SK-N-SH (cell line): ENCODE data around the gene DOK7. TPM values are rescaled to one million over a fixed set of nuclear protein-coding genes. Genes with fewer than 3 reads are reported as not detected.

Source experiments
- CTCF ChIA-PET: fragments of 300-600, 350-600 bp; formaldehyde crosslinking; extraction: SDS; loops from one replicate; lab custom pipeline; 2021; lab: Yijun Ruan, JAX
- POLR2A ChIA-PET: fragments of 350-600 bp; sonication (Branson Sonifier 250); formaldehyde crosslinking; extraction: SDS; loops from one replicate; lab custom pipeline; 2020; ENCODE audit warnings: antibody characterized with exemption, inconsistent platforms; lab: Yijun Ruan, JAX
- DNase-seq: peaks from one replicate; pipeline ENCODE4 v3.0.0; 2012
- H2AFZ ChIP-seq: fragments of 200-600 bp; sonication (generic); 2 replicates; pipeline ENCODE4 v1.8.1; 2016; ENCODE audit warnings: antibody characterized with exemption, mild to moderate bottlenecking, low read depth
- H3F3A ChIP-seq: fragments of 200-600 bp; sonication (generic); replicated peaks from 2 replicates; pipeline ENCODE3; 2016; ENCODE audit warnings: antibody characterized with exemption, mild to moderate bottlenecking; ENCODE audit not compliant: insufficient read depth
- H3K27ac ChIP-seq, 2 experiments: fragments of 200-500 bp in 1 of 2; fragments of 200-600 bp in 1 of 2; sonication (Bioruptor generic) in 1 of 2; sonication (generic), shearing (Covaris generic) in 1 of 2; 2 replicates each; pipeline versions ENCODE4 v1.5.1 to v1.6.1; 2014 to 2016; ENCODE audit warnings: low read depth in 2 of 2, inconsistent platforms in 1 of 2, low read length in 1 of 2, mild to moderate bottlenecking in 1 of 2, mixed read lengths in 1 of 2
- H3K27me3 ChIP-seq: fragments of 200-600 bp; sonication (generic), shearing (Covaris generic); 2 replicates; pipeline ENCODE4 v1.6.1; 2016; ENCODE audit warnings: mixed run types; ENCODE audit not compliant: insufficient read depth
- H3K36me3 ChIP-seq, 2 experiments: fragments of 200-500 bp in 1 of 2; fragments of 200-600 bp in 1 of 2; sonication (Bioruptor generic) in 1 of 2; sonication (generic) in 1 of 2; replicated peaks in 1 of 2; 2 replicates each; pipeline versions ENCODE3 to v1.5.1; 2014 to 2016; ENCODE audit warnings: low read length in 1 of 2, mild to moderate bottlenecking in 1 of 2; ENCODE audit not compliant: insufficient read depth in 2 of 2, control insufficient read depth in 1 of 2
- H3K4me1 ChIP-seq, 2 experiments: fragments of 200-500 bp in 1 of 2; fragments of 200-600 bp in 1 of 2; sonication (Bioruptor generic) in 1 of 2; sonication (generic), shearing (Covaris generic) in 1 of 2; 2 replicates each; pipeline versions ENCODE4 v1.5.1 to v1.6.1; 2014 to 2016; ENCODE audit warnings: low read depth in 1 of 2, low read length in 1 of 2, mixed run types in 1 of 2; ENCODE audit not compliant: insufficient read depth in 2 of 2, control insufficient read depth in 1 of 2
- H3K4me2 ChIP-seq: fragments of 200-600 bp; sonication (generic), shearing (Covaris generic); 2 replicates; pipeline ENCODE4 v1.6.1; 2017; ENCODE audit warnings: mixed run types
- H3K4me3 ChIP-seq, 2 experiments: fragments of 200-500 bp in 1 of 2; fragments of 200-600 bp in 1 of 2; sonication (Bioruptor generic) in 1 of 2; sonication (generic), shearing (Covaris generic) in 1 of 2; 2 replicates each; pipeline versions ENCODE4 v1.5.1 to v1.8.1; 2014 to 2016; ENCODE audit warnings: low read depth in 2 of 2, inconsistent platforms in 1 of 2, low read length in 1 of 2, mild to moderate bottlenecking in 1 of 2, mixed read lengths in 1 of 2, moderate library complexity in 1 of 2
- H3K79me2 ChIP-seq: fragments of 200-600 bp; sonication (generic); 2 replicates; pipeline ENCODE4 v1.8.1; 2017; ENCODE audit warnings: mild to moderate bottlenecking; ENCODE audit not compliant: insufficient read depth
- H3K9ac ChIP-seq: fragments of 200-600 bp; sonication (generic); 2 replicates; pipeline ENCODE4 v1.6.1; 2017; ENCODE audit warnings: mixed run types
- H3K9me2 ChIP-seq: fragments of 200-600 bp; sonication (generic); 2 replicates; pipeline ENCODE4 v1.6.1; 2017; ENCODE audit warnings: mixed run types
- H3K9me3 ChIP-seq: fragments of 200-600 bp; sonication (generic); 2 replicates; pipeline ENCODE4 v1.6.1; 2017; ENCODE audit warnings: mixed run types, mild to moderate bottlenecking, moderate library complexity
- H4K20me1 ChIP-seq: fragments of 200-600 bp; sonication (generic); 2 replicates; pipeline ENCODE4 v1.6.1; 2017; ENCODE audit warnings: mild to moderate bottlenecking, mixed run types; ENCODE audit not compliant: insufficient read depth
- EZH2phosphoT487 ChIP-seq: fragments of 200-600 bp; sonication (generic); IDR thresholded peaks from 2 replicates; pipeline ENCODE4 v1.6.1; 2017; ENCODE audit warnings: low read depth, mixed run types, mild to moderate bottlenecking, antibody characterized with exemption, moderate library complexity, borderline replicate concordance
- FOSL2 ChIP-seq: IDR thresholded peaks from 2 replicates; pipeline ENCODE4 v1.4.0; 2012; ENCODE audit warnings: low read depth, mild to moderate bottlenecking, moderate library complexity, borderline replicate concordance
- FOXJ3 ChIP-seq: sonication (generic); formaldehyde crosslinking; IDR thresholded peaks from 2 replicates; pipeline ENCODE4 v1.5.1; 2020; ENCODE audit warnings: mild to moderate bottlenecking, missing genetic modification reagents
- FOXM1 ChIP-seq: IDR thresholded peaks from 2 replicates; pipeline ENCODE4 v1.4.0; 2012; ENCODE audit warnings: low read depth, mild to moderate bottlenecking
- GABPA ChIP-seq: IDR thresholded peaks from 2 replicates; pipeline ENCODE4 v1.4.0; 2012; ENCODE audit warnings: low read depth, mild to moderate bottlenecking
- MEF2A ChIP-seq: IDR thresholded peaks from 2 replicates; pipeline ENCODE4 v1.4.0; 2012; ENCODE audit warnings: low read depth, borderline replicate concordance
- NRF1 ChIP-seq: IDR thresholded peaks from 2 replicates; pipeline ENCODE4 v1.6.1; 2012; ENCODE audit warnings: low read depth, mild to moderate bottlenecking, low read length
- POLR2AphosphoS5 ChIP-seq: IDR thresholded peaks from 2 replicates; pipeline ENCODE4 v1.6.1; 2012; ENCODE audit warnings: low read depth, low read length
- RAD21 ChIP-seq: IDR thresholded peaks from 2 replicates; pipeline ENCODE4 v1.6.1; 2012; ENCODE audit warnings: mild to moderate bottlenecking, low read length
- RCOR1 ChIP-seq: fragments of 150-350 bp; IDR thresholded peaks from 2 replicates; pipeline ENCODE4 v1.6.1; 2017; ENCODE audit warnings: antibody characterized with exemption, low read length
- SIN3A ChIP-seq: IDR thresholded peaks from 2 replicates; pipeline ENCODE4 v1.6.1; 2012; ENCODE audit warnings: low read depth, mild to moderate bottlenecking, low read length, moderate library complexity, borderline replicate concordance
- TAF1 ChIP-seq: IDR thresholded peaks from 2 replicates; pipeline ENCODE4 v1.6.1; 2012; ENCODE audit warnings: low read depth, mild to moderate bottlenecking, low read length, moderate library complexity, borderline replicate concordance
- TEAD4 ChIP-seq: IDR thresholded peaks from 2 replicates; pipeline ENCODE4 v1.4.0; 2012; ENCODE audit warnings: mild to moderate bottlenecking, borderline replicate concordance; ENCODE audit not compliant: insufficient read depth
- YY1 ChIP-seq: IDR thresholded peaks from 2 replicates; pipeline ENCODE4 v1.4.0; 2012; ENCODE audit warnings: low read depth, mild to moderate bottlenecking
- WGBS: methylation state at CpG from one replicate; pipeline ENCODE4 v1.1.6; 2017; ENCODE audit warnings: low lambda C conversion rate; 5-methylcytosine and 5-hydroxymethylcytosine counted together
- polyA plus RNA-seq, 3 experiments: library from polyadenylated mRNA; depleted of rRNA; stranded (reverse); fragments of >200 nt; gene quantifications; 2 replicates each; pipeline ENCODE4 v1.2.3, GENCODE V29; 2012
- TF ChIP-seq, protein P1 (sequence below): IDR thresholded peaks from 2 replicates; pipeline ENCODE4 v1.4.0; 2012; ENCODE audit warnings: low read depth, borderline replicate concordance
- TF ChIP-seq, protein P2 (sequence below): IDR thresholded peaks from 2 replicates; pipeline ENCODE4 v1.4.0; 2012; ENCODE audit warnings: low read depth, borderline replicate concordance
- TF ChIP-seq, protein P3 (sequence below): IDR thresholded peaks from 2 replicates; pipeline ENCODE4 v1.4.0; 2012; ENCODE audit warnings: low read depth
- TF ChIP-seq, protein P4 (sequence below): IDR thresholded peaks from 2 replicates; pipeline ENCODE4 v1.6.1; 2012; ENCODE audit warnings: mild to moderate bottlenecking, low read depth, low read length, moderate library complexity

Gene DOK7
- polyA plus RNA-seq, 1 of the 3 experiments (the other 2 are of a cell fraction): not detected

DNA sequence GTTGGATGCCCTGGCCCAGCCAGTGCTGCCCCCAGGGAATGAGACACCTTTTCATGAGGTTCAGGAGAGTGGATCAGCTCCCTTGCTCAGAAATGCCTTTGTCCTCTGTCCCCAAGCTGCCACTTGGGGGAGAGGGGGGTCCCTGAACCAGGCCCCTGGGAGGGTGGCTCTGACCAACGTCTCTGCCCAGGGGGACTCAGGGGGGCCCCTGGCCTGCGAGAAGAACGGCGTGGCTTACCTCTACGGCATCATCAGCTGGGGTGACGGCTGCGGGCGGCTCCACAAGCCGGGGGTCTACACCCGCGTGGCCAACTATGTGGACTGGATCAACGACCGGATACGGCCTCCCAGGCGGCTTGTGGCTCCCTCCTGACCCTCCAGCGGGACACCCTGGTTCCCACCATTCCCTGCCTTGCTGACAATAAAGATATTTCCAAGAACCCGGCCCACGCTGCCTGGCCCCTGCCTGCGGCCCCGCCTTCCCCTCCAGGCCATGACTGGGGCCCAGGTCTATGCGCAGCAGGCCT is 14.0 kb upstream of the DOK7 start:
- DNase-seq: no peak
- POLR2A ChIA-PET: interaction anchor here (0.7 kb wide), 1 partner anchor 868 kb away, joined by 3 read pairs; no protein-coding TSS in a partner anchor
- H3K27ac ChIP-seq: no peak overlapping the region
- peaks cover 6% of the 10 kb centered on the region for H3F3A ChIP-seq
- no peaks in the 10 kb centered on the region for H3K4me1 ChIP-seq
- H2AFZ ChIP-seq: no peak overlapping the region
- no peaks in the 10 kb centered on the region for H3K9me2 ChIP-seq
- H3K36me3 ChIP-seq: no peaks in the 10 kb centered on the region
- 91% methylated on average over 19 of the region's 21 CpGs for WGBS
- no peaks in the 10 kb centered on the region for H3K9me3 ChIP-seq
- no peak overlapping the region for H3K9ac ChIP-seq
- H3K27me3 ChIP-seq: no peaks in the 10 kb centered on the region
- no peaks in the 10 kb centered on the region for H4K20me1 ChIP-seq
- no peak overlapping the region for H3K4me2 ChIP-seq
- no peak for TF ChIP-seq FOXM1
- TF ChIP-seq, protein P1, sequence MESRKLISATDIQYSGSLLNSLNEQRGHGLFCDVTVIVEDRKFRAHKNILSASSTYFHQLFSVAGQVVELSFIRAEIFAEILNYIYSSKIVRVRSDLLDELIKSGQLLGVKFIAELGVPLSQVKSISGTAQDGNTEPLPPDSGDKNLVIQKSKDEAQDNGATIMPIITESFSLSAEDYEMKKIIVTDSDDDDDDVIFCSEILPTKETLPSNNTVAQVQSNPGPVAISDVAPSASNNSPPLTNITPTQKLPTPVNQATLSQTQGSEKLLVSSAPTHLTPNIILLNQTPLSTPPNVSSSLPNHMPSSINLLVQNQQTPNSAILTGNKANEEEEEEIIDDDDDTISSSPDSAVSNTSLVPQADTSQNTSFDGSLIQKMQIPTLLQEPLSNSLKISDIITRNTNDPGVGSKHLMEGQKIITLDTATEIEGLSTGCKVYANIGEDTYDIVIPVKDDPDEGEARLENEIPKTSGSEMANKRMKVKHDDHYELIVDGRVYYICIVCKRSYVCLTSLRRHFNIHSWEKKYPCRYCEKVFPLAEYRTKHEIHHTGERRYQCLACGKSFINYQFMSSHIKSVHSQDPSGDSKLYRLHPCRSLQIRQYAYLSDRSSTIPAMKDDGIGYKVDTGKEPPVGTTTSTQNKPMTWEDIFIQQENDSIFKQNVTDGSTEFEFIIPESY: no peak
- TF ChIP-seq TAF1: no peak
- TF ChIP-seq SIN3A: no peak
- TF ChIP-seq, protein P2, sequence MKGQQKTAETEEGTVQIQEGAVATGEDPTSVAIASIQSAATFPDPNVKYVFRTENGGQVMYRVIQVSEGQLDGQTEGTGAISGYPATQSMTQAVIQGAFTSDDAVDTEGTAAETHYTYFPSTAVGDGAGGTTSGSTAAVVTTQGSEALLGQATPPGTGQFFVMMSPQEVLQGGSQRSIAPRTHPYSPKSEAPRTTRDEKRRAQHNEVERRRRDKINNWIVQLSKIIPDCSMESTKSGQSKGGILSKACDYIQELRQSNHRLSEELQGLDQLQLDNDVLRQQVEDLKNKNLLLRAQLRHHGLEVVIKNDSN: no peak
- no peak for TF ChIP-seq RAD21
- TF ChIP-seq NRF1: no peak
- no peak for TF ChIP-seq YY1
- TF ChIP-seq, protein P3, sequence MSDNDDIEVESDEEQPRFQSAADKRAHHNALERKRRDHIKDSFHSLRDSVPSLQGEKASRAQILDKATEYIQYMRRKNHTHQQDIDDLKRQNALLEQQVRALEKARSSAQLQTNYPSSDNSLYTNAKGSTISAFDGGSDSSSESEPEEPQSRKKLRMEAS: no peak
- TF ChIP-seq TEAD4: no peak
- TF ChIP-seq RCOR1: no peak
- no peak for TF ChIP-seq POLR2AphosphoS5
- TF ChIP-seq, all 33 proteins: peak for 0
- no peak overlapping the region for H3K4me3 ChIP-seq
- no peaks in the 10 kb centered on the region for H3K79me2 ChIP-seq
- CTCF ChIA-PET: interaction anchor here (0.6 to 2.6 kb wide), 3 partner anchors 30 to 103 kb away, joined by 3 to 11 read pairs (median 10); no protein-coding TSS in a partner anchor

DNA sequence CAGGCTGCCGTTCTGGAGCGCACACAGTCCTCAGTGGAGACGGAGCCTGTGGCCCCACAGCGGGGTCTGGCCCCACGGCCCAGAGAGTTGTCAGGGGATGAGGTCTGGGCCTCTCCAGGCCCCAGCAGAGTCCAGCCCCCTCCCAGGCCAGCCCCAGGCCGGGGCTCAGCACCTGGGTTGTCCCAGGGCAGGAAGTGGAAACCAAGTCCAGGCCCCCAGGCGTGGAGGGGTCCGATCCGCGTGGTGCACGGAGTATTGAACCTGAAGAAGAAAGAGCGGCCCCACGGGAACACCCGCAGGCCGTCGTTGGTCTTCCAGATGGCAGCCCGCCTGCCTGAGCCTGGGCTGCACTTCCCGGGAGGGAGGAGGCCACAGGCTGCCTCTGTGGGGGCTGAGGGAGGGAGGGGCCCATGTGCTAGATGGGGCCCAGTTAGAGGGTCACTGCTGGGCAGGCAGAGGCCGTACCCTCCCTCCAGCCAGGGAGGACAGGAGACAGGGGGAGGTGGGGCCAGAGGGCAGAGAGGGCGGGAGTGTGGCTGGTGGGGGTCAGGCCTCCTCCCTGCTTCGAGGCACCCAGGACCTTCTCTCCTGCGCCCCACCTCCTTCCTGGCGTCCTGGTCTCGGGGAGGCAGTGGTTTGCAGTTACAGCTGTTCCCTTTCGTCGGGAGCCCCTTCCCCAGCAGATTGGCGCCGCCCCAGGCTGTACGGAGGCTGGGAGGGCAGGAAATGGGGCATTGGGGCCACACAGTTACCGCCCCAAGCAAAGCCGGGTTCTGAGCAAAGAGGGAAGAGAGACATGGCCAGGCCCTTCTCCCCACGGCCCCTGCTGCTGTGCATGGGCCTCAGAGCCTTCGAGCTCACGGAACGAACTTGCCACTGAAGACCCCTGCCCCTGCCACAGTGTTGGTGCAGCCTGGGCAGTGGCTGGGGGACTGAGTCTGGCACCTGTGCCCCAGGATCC is 13.3 kb upstream of the DOK7 start:
- Histone ChIP-seq H3K36me3 (no peaks in the 10 kb centered on the region), H3K4me3 (no peak overlapping the region), H3K9ac (no peak overlapping the region), H2AFZ (no peak overlapping the region), H3K27ac (no peak overlapping the region), H3K79me2 (no peaks in the 10 kb centered on the region), H3K4me2 (no peak overlapping the region), H3K9me2 (no peaks in the 10 kb centered on the region), H3K27me3 (no peaks in the 10 kb centered on the region), H3K9me3 (no peaks in the 10 kb centered on the region), H3K4me1 (no peaks in the 10 kb centered on the region), H3F3A (peaks cover 6% of the 10 kb centered on the region), H4K20me1 (no peaks in the 10 kb centered on the region)
- ChIA-PET POLR2A (interaction anchor here (0.7 kb wide), 1 partner anchor 868 kb away, joined by 3 read pairs; no protein-coding TSS in a partner anchor), CTCF (interaction anchor here (0.9 kb wide), 1 partner anchor 12 kb away, joined by 3 read pairs; no protein-coding TSS in a partner anchor)
- no peak for DNase-seq
- 88% methylated on average over 18 of the region's 35 CpGs for WGBS
- TF ChIP-seq MEF2A: no peak
- TF ChIP-seq FOSL2: no peak
- no peak for TF ChIP-seq RCOR1
- TF ChIP-seq SIN3A: no peak
- TF ChIP-seq GABPA: no peak
- TF ChIP-seq FOXJ3 (CRISPR knock-in tag): no peak
- TF ChIP-seq EZH2phosphoT487: no peak
- TF ChIP-seq, protein P4, sequence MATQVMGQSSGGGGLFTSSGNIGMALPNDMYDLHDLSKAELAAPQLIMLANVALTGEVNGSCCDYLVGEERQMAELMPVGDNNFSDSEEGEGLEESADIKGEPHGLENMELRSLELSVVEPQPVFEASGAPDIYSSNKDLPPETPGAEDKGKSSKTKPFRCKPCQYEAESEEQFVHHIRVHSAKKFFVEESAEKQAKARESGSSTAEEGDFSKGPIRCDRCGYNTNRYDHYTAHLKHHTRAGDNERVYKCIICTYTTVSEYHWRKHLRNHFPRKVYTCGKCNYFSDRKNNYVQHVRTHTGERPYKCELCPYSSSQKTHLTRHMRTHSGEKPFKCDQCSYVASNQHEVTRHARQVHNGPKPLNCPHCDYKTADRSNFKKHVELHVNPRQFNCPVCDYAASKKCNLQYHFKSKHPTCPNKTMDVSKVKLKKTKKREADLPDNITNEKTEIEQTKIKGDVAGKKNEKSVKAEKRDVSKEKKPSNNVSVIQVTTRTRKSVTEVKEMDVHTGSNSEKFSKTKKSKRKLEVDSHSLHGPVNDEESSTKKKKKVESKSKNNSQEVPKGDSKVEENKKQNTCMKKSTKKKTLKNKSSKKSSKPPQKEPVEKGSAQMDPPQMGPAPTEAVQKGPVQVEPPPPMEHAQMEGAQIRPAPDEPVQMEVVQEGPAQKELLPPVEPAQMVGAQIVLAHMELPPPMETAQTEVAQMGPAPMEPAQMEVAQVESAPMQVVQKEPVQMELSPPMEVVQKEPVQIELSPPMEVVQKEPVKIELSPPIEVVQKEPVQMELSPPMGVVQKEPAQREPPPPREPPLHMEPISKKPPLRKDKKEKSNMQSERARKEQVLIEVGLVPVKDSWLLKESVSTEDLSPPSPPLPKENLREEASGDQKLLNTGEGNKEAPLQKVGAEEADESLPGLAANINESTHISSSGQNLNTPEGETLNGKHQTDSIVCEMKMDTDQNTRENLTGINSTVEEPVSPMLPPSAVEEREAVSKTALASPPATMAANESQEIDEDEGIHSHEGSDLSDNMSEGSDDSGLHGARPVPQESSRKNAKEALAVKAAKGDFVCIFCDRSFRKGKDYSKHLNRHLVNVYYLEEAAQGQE: no peak
